PC-9 (cell line): Measurements from ENCODE around the gene TPTE.
"Not testable (repeated sequence)": the region's sequence is repeated elsewhere in the genome, so short reads cannot be mapped to it uniquely, and the experiment has no call there.

ENCODE experiments used
- EZH2 ChIP-seq: fragments of 200-600 bp; sonication (generic); IDR thresholded peaks from 2 replicates; pipeline ENCODE4 v1.8.0; 2017; ENCODE audit warnings: antibody characterized with exemption, low read depth
- TF ChIP-seq, protein P1 (sequence below): fragments of 200-600 bp; sonication (generic); conservative IDR thresholded peaks from 2 replicates; pipeline ENCODE4 v1.6.1; 2017; ENCODE audit warnings: mixed run types, antibody characterized with exemption, mild to moderate bottlenecking, moderate library complexity

DNA sequence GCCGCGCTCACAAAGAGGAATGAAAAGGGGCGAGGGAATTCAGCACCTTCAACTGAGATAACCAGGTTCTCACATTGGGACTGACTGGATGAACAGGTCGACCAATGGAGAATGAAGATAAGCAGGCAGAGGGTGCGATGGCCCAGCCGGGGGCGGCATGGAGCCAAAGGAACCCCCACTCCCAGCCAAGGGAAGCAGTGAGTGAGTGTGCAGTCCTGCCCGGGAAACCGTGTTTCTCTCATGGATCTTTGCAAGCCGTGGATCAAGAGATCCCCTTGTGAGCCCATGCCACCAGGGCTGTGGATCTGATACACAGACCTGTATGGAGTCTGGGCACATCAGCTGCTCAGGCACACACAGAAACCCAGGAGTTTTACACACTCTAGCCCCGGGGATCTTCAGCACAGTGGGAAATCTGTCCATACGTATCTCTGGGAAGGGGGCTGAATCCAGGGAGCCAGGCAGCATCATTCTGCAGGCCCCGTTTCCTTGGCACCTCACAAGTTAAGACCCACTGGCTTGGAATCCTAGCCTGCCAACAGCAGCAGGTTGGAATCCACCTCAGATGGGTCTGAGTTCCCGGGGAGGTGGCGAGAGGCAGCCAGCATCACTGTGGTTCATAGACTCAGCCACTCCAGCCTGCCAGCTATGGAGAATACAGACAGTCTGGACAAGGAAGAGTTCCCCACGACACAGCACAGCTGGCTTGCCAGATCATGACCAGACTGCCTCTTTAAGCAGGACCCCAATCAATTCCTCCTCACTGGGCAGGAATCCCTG, 53.3 kb downstream of the TPTE start:
- TF ChIP-seq, protein P1, sequence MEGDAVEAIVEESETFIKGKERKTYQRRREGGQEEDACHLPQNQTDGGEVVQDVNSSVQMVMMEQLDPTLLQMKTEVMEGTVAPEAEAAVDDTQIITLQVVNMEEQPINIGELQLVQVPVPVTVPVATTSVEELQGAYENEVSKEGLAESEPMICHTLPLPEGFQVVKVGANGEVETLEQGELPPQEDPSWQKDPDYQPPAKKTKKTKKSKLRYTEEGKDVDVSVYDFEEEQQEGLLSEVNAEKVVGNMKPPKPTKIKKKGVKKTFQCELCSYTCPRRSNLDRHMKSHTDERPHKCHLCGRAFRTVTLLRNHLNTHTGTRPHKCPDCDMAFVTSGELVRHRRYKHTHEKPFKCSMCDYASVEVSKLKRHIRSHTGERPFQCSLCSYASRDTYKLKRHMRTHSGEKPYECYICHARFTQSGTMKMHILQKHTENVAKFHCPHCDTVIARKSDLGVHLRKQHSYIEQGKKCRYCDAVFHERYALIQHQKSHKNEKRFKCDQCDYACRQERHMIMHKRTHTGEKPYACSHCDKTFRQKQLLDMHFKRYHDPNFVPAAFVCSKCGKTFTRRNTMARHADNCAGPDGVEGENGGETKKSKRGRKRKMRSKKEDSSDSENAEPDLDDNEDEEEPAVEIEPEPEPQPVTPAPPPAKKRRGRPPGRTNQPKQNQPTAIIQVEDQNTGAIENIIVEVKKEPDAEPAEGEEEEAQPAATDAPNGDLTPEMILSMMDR, result not testable (repeated sequence)
- TF ChIP-seq EZH2, result not testable (repeated sequence)
